ENCODE results near the gene NID2. TPM values are rescaled to one million over a fixed set of nuclear protein-coding genes. Genes with fewer than 3 reads are reported as not detected.

NID2 gene
- total and polyA plus RNA-seq, 9 of the 15 experiments (the other 6 are each of a cell fraction or from before 2014, with no cell fraction given), result 0.04 to 0.45 (median 0.16) TPM; not detected in 3

DNA sequence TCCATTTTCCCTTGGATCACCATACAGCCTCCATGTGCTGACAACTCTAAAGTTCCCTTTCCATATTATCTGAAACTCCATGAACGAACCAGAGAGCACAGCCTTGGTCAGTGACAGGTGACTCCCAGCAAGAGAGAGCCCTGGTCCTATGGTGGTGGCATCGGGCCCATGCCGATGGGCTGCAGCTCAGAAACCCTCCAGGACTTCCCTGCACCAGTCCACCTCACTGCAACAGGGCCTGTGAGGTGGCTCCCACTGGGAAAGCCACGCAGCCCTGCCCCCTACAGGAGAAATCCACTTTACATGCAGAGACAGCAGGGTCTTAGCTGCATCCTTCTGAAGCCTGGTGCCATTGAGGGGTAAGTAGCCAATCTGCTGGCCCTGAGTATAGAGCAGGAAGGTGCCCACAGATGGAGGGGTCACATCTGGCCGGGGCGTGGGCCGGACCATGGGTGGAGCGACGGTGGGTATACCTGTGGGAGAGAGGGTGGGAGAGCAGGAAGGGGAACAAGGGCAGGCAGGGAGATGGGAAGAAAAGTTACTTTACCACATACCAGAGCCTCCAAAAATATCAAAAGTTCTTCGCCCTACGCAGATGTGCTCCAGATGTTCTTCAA lies 54.8 kb downstream of the NID2 start:
- ChIA-PET POLR2A (interaction anchor here (0.9 to 1.2 kb wide), 2 partner anchors 14 to 29 kb away, joined by 3 to 4 read pairs; no protein-coding TSS in a partner anchor), CTCF (ENCODE audit: low intra/inter-chr PET ratio) (no interaction called here)
- Histone ChIP-seq H3K4me3 (no peak overlapping the region), H3K27ac (ENCODE audit: extremely low read depth, low read depth, low read length) (no peak overlapping the region), H3K36me3 (ENCODE audit: control insufficient read depth, insufficient read depth, low read length) (peaks cover 24% of the 10 kb centered on the region; the same call in 1 of the 3 replicates), H3K9ac (ENCODE audit: insufficient read depth in 1 of 2, low read depth in 2 of 2, low read length in 2 of 2) (no peak overlapping the region), H4K20me1 (replicated peaks; ENCODE audit: control insufficient read depth, insufficient read depth, low read length) (no peaks in the 10 kb centered on the region), H3K9me3 (replicated peaks; ENCODE audit: control insufficient read depth, insufficient read depth, low read depth, low read length) (no peaks in the 10 kb centered on the region), H2AFZ (ENCODE audit: low read depth, low read length) (no peak overlapping the region), H3K4me2 (ENCODE audit: insufficient read depth, low read length) (no peak overlapping the region), H3K9me1 (ENCODE audit: control insufficient read depth, insufficient read depth, low read length) (no peaks in the 10 kb centered on the region), H3K27me3 (ENCODE audit: control insufficient read depth in 2 of 2, insufficient read depth in 2 of 2, low read length in 2 of 2) (no peaks in the 10 kb centered on the region), H3K79me2 (ENCODE audit: control insufficient read depth, insufficient read depth, low read length) (no peaks in the 10 kb centered on the region), H3K4me1 (replicated peaks in 1 of 2; ENCODE audit: control insufficient read depth in 2 of 2, insufficient read depth in 2 of 2, low read length in 2 of 2) (no peaks in the 10 kb centered on the region; a peak in 2 of 5 replicates)
- 46% methylated on average over 5 of the region's 11 CpGs for WGBS (ENCODE audit: insufficient coverage, low coverage, missing lambda C conversion rate)
- BruUV-seq (replicated peaks), result no TSS peak
- DNase-seq (ENCODE audit: extremely low read depth in 1 of 4, low spot score in 3 of 4) (peak; percentile 11 to 33 (median 24)), FAIRE-seq (no peak), ATAC-seq (peak; percentile 79)
- intact Hi-C loops (cut with micrococcal nuclease) (no loop called here), in situ Hi-C loops (cut with MboI) (no loop called here)
- TF ChIP-seq KDM2B (CRISPR knock-in tag; IDR thresholded peaks at IDR 0.05), result no peak
- TF ChIP-seq RBM25 (IDR thresholded peaks at IDR 0.05; ENCODE audit: low read depth, low read length, severe bottlenecking), result no peak
- TF ChIP-seq, protein P1, sequence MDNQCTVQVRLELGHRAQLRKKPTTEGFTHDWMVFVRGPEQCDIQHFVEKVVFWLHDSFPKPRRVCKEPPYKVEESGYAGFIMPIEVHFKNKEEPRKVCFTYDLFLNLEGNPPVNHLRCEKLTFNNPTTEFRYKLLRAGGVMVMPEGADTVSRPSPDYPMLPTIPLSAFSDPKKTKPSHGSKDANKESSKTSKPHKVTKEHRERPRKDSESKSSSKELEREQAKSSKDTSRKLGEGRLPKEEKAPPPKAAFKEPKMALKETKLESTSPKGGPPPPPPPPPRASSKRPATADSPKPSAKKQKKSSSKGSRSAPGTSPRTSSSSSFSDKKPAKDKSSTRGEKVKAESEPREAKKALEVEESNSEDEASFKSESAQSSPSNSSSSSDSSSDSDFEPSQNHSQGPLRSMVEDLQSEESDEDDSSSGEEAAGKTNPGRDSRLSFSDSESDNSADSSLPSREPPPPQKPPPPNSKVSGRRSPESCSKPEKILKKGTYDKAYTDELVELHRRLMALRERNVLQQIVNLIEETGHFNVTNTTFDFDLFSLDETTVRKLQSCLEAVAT (IDR thresholded peaks at IDR 0.05), result no peak
- TF ChIP-seq, protein P2, sequence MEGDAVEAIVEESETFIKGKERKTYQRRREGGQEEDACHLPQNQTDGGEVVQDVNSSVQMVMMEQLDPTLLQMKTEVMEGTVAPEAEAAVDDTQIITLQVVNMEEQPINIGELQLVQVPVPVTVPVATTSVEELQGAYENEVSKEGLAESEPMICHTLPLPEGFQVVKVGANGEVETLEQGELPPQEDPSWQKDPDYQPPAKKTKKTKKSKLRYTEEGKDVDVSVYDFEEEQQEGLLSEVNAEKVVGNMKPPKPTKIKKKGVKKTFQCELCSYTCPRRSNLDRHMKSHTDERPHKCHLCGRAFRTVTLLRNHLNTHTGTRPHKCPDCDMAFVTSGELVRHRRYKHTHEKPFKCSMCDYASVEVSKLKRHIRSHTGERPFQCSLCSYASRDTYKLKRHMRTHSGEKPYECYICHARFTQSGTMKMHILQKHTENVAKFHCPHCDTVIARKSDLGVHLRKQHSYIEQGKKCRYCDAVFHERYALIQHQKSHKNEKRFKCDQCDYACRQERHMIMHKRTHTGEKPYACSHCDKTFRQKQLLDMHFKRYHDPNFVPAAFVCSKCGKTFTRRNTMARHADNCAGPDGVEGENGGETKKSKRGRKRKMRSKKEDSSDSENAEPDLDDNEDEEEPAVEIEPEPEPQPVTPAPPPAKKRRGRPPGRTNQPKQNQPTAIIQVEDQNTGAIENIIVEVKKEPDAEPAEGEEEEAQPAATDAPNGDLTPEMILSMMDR (IDR thresholded peaks at IDR 0.05 in 2 of 3, conservative IDR thresholded peaks at IDR 0.05 in 1 of 3; ENCODE audit: insufficient read depth in 2 of 3, low read depth in 1 of 3, low read length in 3 of 3), result peak; percentile 29 to 46 (median 37); a peak in 3 of 6 replicates
- peak; percentile 13 for TF ChIP-seq CTCFL (IDR thresholded peaks at IDR 0.05; ENCODE audit: borderline replicate concordance, insufficient read depth, low read depth, low read length, poor library complexity, severe bottlenecking)
- TF ChIP-seq PML (IDR thresholded peaks at IDR 0.05; ENCODE audit: low read length), result no peak
- TF ChIP-seq ZNF511 (CRISPR knock-in tag; IDR thresholded peaks at IDR 0.05), result no peak
- TF ChIP-seq CXXC5 (CRISPR knock-in tag; IDR thresholded peaks at IDR 0.05), result no peak
- no peak for TF ChIP-seq CEBPZ (IDR thresholded peaks at IDR 0.05; ENCODE audit: borderline replicate concordance, low read depth, low read length)
- no peak for TF ChIP-seq ZNF668 (CRISPR knock-in tag; IDR thresholded peaks at IDR 0.05)
- no peak for TF ChIP-seq IFI16 (CRISPR knock-in tag; IDR thresholded peaks at IDR 0.05)
- no peak for TF ChIP-seq ZNF717 (CRISPR knock-in tag; IDR thresholded peaks at IDR 0.05)

All from K562 (cell line).